Measurements from ENCODE around the gene SPDYE11. TPM values are rescaled to one million over a fixed set of nuclear protein-coding genes. Genes with fewer than 3 reads are reported as not detected.

The SPDYE11 gene
- total and polyA plus RNA-seq, 4 donors, result not detected

Other genes with a start within 250 kb of the SPDYE11 start
- 1 to 10 TPM; 2.5 to 3.8 TPM for gene TYW1B, start 229.7 kb downstream of the SPDYE11 start, total RNA-seq
- gene TYW1B, start 229.7 kb downstream of the SPDYE11 start, polyA plus RNA-seq, result 1 to 10 TPM; 1.0 to 1.7 TPM
- 10 to 100 TPM; 31.3 to 31.9 TPM for gene POM121, start 132.8 kb downstream of the SPDYE11 start, total RNA-seq
- 10 to 100 TPM in 1 of 2 donors, 1 to 10 TPM in 1; 7.6 to 15.7 TPM for gene POM121, start 132.8 kb downstream of the SPDYE11 start, polyA plus RNA-seq
- under 1 TPM; 0.69 to 0.84 TPM for gene TRIM74, start 88.4 kb downstream of the SPDYE11 start, total RNA-seq
- gene TRIM74, start 88.4 kb downstream of the SPDYE11 start, polyA plus RNA-seq, result not detected
- gene SPDYE8, start 28.1 kb downstream of the SPDYE11 start, total RNA-seq, result not detected
- not detected for gene SPDYE8, start 28.1 kb downstream of the SPDYE11 start, polyA plus RNA-seq
- gene SPDYE9, start 28.1 kb upstream of the SPDYE11 start, total RNA-seq, result not detected
- not detected for gene SPDYE9, start 28.1 kb upstream of the SPDYE11 start, polyA plus RNA-seq

Measured in aorta (tissue), 4 donors.